Thoracic aorta endothelial cell (primary cell): ENCODE data around the gene TNXB. TPM values are rescaled to one million over a fixed set of nuclear protein-coding genes. Genes with fewer than 3 reads are reported as not detected.

Experiments
- small RNA-seq: library from RNA; depleted of rRNA; stranded (forward); fragments of <200 nt; gene quantifications from one replicate; pipeline ENCODE3, GENCODE V24; 2012
- total RNA-seq: library from RNA; depleted of rRNA; stranded (reverse); fragments of >200 nt; gene quantifications from 2 replicates; pipeline ENCODE4 v1.2.3, GENCODE V29; 2012

TNXB gene
- 0.13 and 2.1 TPM in 2 replicates for total RNA-seq

GRCh38 chr6:32109114-32109764 lies at the start of gene TNXB:
TNXB (minus strand) TSS chr6:32109338; CDS start chr6:32098198, 11,140 bp downstream.

GRCh38 chr6:32153564-32154513 lies 44.7 kb upstream of the TNXB start, which contains the start of gene PPT2:
PPT2 (plus strand) TSS chr6:32154141; CDS start chr6:32154595, 454 bp downstream.

GRCh38 chr6:32151863-32152768 lies 43.0 kb upstream of the TNXB start, which contains the start of gene PRRT1:
PRRT1 (minus strand) TSS chr6:32151939; CDS start chr6:32151827, 112 bp downstream.

GRCh38 chr6:32127717-32128592 lies 18.8 kb upstream of the TNXB start, which contains the start of gene ATF6B:
ATF6B (minus strand) TSS chr6:32128246; CDS start chr6:32128207, 39 bp downstream.

GRCh38 chr6:32037598-32038524 lies 71.3 kb downstream of the TNXB start, which contains the start of gene CYP21A2:
CYP21A2 (plus strand) TSS chr6:32038415; CDS start chr6:32038423, 8 bp downstream.

GRCh38 chr6:32014547-32014946 lies 94.6 kb downstream of the TNXB start, which contains the start of gene C4B:
C4B (plus strand) TSS chr6:32014795; CDS start chr6:32014846, 51 bp downstream.

Small RNA genes within 50 kb of the gene (small RNA-seq; reads per million reads assigned to genes)
- gene RNA5SP206, result not detected

Other genes with a start within 250 kb of the TNXB start
- 43.5 and 45.3 TPM in 2 replicates for gene NEU1, start 246.5 kb downstream of the TNXB start, total RNA-seq
- 0.13 and 0.65 TPM in 2 replicates for gene SLC44A4, start 230.3 kb downstream of the TNXB start, total RNA-seq
- gene EHMT2, start 211.6 kb downstream of the TNXB start, total RNA-seq, result 34.0 and 40.5 TPM in 2 replicates
- gene ZBTB12, start 207.3 kb downstream of the TNXB start, total RNA-seq, result 1.1 and 1.3 TPM in 2 replicates
- gene C2, start 181.6 kb downstream of the TNXB start, total RNA-seq, result not detected in 2 replicates
- gene CFB, start 163.2 kb downstream of the TNXB start, total RNA-seq, result 1.3 TPM in 2 replicates
- gene NELFE, start 150.4 kb downstream of the TNXB start, total RNA-seq, result 99.7 and 101 TPM in 2 replicates
- gene SKIC2, start 150.2 kb downstream of the TNXB start, total RNA-seq, result 38.3 and 43.7 TPM in 2 replicates
- gene DXO, start 137.2 kb downstream of the TNXB start, total RNA-seq, result 13.2 and 14.2 TPM in 2 replicates
- gene C4A, start 127.3 kb downstream of the TNXB start, total RNA-seq, result 0.86 and 1.6 TPM in 2 replicates
- 0.43 and 1.9 TPM in 2 replicates for gene C4B, start 94.5 kb downstream of the TNXB start, total RNA-seq
- not detected in 2 replicates for gene CYP21A2, start 70.9 kb downstream of the TNXB start, total RNA-seq
- gene ATF6B, start 18.9 kb upstream of the TNXB start, total RNA-seq, result 33.1 and 38.4 TPM in 2 replicates
- 5.2 and 6.7 TPM in 2 replicates for gene FKBPL, start 20.9 kb upstream of the TNXB start, total RNA-seq
- gene PRRT1, start 42.6 kb upstream of the TNXB start, total RNA-seq, result 0.14 TPM in 1 of 2 replicates, not detected in the other
- 32.7 and 42.2 TPM in 2 replicates for gene PPT2, start 44.8 kb upstream of the TNXB start, total RNA-seq
- 1.1 and 1.2 TPM in 2 replicates for gene EGFL8, start 55.3 kb upstream of the TNXB start, total RNA-seq
- 17.3 and 24.0 TPM in 2 replicates for gene AGPAT1, start 66.7 kb upstream of the TNXB start, total RNA-seq
- 28.9 and 42.6 TPM in 2 replicates for gene RNF5, start 69.1 kb upstream of the TNXB start, total RNA-seq
- 0.27 and 0.36 TPM in 2 replicates for gene AGER, start 74.9 kb upstream of the TNXB start, total RNA-seq
- gene PBX2, start 80.9 kb upstream of the TNXB start, total RNA-seq, result 41.5 and 43.2 TPM in 2 replicates
- 7.6 and 11.6 TPM in 2 replicates for gene GPSM3, start 83.3 kb upstream of the TNXB start, total RNA-seq
- gene NOTCH4, start 114.7 kb upstream of the TNXB start, total RNA-seq, result 32.6 and 103 TPM in 2 replicates